Stimulated activated CD4-positive, alpha-beta T cell treated with anti-CD3 and anti-CD28 coated beads, Interleukin-2, amount 100 ng/mL, for 24 hours (primary cell): Measurements from ENCODE around the gene USP13.
"Not testable (repeated sequence)": the region's sequence is repeated elsewhere in the genome, so short reads cannot be mapped to it uniquely, and the experiment has no call there.

Experiments
- DNase-seq, 2 donors: peaks; one replicate each; pipeline ENCODE4 v3.0.0-alpha.2; 2020

USP13 gene, protein sequence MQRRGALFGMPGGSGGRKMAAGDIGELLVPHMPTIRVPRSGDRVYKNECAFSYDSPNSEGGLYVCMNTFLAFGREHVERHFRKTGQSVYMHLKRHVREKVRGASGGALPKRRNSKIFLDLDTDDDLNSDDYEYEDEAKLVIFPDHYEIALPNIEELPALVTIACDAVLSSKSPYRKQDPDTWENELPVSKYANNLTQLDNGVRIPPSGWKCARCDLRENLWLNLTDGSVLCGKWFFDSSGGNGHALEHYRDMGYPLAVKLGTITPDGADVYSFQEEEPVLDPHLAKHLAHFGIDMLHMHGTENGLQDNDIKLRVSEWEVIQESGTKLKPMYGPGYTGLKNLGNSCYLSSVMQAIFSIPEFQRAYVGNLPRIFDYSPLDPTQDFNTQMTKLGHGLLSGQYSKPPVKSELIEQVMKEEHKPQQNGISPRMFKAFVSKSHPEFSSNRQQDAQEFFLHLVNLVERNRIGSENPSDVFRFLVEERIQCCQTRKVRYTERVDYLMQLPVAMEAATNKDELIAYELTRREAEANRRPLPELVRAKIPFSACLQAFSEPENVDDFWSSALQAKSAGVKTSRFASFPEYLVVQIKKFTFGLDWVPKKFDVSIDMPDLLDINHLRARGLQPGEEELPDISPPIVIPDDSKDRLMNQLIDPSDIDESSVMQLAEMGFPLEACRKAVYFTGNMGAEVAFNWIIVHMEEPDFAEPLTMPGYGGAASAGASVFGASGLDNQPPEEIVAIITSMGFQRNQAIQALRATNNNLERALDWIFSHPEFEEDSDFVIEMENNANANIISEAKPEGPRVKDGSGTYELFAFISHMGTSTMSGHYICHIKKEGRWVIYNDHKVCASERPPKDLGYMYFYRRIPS

DNA sequence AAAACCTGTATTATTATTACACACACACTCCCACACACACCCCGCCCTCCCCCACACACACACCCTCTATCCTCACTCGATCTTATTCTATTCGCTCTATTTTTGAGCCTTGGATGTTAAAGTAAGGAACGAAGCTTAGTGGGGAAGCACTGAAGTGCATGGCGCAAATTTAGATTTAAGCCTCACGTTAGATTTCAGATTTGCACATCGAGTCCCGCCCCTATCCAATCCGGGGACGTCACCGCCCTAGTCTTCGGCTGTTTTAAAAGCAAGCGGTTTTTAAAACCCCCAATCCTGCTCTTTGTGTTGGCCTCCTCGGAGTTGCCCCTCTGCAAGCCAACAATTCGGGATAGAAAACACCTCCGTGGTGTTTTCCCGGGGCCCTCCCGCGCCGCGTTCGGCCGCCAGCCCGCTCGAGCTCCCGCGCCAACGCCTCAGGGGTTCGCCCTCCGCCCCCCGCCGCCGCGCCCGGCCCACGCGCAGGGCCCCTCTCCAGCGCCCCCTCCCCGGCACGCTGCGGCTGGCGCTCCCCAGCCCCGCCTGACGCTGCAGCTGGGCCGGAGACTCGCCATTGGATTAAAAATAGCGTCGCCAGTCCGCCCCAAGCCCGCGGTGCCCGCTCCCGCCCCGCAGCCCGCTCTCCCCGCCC lies at the start of gene USP13:
Gene USP13 (plus strand): TSS at position 594 of the 649 bp plus-strand sequence. CDS start 186 bp downstream, outside the sequence.
- peak; percentile 56 to 62 for DNase-seq

DNA sequence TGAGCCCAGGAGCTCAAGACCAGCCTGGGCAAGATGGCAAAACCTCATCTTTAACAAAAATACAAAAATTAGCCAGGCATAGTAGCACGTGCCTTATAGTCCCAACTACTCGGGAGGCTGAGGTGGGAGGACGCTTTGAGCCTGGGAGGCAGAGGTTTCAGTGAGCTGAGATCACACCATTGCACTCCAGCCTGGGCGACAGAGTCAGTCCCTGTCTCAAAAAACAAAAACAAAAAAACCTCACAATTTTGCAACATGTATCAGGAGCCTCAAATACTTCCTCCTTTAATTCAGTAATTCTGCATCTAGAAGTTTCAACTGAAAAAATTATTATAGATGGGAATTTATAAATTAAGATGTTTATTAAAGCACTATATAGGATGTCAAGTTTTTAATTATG lies 49.5 kb upstream of the USP13 start:
- DNase-seq: no peak

DNA sequence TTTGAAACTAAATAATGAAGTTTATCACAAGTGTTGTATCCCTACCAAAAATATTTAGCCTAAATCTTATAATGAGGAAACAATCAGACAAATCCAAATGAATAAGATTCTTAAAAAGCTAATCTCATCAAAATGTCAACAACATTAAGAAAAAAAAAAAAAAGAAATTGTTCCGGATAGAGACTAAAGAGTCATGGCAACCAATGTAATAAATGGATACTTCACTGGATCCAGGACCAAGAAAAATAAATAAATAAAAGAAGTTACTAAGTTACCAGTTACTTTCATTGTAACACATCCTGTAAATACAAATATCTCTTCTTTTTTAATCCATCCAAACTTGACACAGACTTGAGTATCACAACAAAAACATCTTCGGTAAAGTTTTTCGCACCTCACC lies 49.0 kb upstream of the USP13 start:
- DNase-seq: no peak

DNA sequence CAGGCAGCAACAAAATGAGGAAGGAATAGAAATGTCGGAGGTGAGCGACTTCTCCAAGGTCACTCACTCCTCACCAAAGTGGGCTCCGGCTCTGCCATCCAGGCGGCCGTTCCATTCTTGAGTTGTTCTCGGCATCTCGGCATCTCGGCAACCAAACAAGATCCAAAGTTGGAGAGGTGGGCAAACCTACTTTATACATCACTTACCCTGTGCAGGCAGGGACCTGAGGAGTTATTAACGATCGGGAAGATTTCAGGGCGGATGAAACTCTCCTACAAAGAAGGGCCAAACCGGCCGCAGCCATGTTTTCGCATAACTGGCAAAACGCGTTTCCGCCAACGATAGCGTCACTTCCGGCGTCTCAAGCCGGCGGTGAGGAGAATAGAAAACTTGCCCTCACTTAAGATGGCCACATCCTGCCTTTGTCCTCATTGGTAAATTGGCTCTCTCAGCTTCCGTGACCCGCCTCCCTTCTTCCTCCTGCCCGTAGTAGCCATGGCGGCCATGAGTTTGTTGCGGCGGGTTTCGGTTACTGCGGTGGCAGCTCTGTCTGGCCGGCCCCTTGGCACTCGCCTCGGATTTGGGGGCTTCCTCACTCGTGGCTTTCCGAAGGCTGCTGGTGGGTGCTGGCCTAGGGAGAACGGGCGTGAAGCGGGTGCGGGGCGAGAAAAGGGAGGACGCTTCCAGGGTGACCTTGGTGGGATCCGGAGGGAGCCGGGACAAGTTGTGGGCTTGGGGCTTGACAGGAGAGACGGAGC lies 48.3 kb upstream of the USP13 start, which contains the start of the genes MRPL47 and NDUFB5:
Gene MRPL47 (minus strand): TSS at position 318 of the 758 bp plus-strand sequence. CDS start 14 bp downstream, at position 304.
Gene NDUFB5 (plus strand): TSS at position 474 of the 758 bp plus-strand sequence. CDS start 22 bp downstream, at position 496.
- DNase-seq: peak; percentile 91 to 92

DNA sequence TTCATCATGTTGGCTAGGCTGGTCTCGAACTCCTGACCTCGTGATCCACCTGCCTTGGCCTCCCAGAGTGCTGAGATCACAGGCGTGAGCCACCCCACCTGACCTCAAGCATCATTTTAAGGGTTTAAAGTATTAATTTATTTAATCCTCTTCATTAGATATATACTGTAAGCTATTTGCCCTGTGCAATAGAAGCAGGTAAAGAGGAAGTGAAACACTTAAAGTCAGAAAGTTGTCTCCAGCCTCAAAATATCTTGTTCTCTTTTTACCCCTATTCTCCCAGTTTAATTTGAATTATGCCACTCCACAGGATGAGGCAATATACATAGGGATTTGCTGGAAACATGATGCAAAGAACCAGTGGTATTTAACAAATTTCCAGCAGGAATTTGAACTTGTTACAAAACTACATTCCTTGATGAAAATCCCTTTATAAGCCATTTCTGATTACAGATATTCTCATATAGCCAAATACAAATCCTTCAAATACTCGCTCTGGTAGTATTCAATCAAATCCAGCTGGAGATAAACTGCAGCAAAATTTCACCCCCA lies 46.2 kb upstream of the USP13 start:
- no peak for DNase-seq

DNA sequence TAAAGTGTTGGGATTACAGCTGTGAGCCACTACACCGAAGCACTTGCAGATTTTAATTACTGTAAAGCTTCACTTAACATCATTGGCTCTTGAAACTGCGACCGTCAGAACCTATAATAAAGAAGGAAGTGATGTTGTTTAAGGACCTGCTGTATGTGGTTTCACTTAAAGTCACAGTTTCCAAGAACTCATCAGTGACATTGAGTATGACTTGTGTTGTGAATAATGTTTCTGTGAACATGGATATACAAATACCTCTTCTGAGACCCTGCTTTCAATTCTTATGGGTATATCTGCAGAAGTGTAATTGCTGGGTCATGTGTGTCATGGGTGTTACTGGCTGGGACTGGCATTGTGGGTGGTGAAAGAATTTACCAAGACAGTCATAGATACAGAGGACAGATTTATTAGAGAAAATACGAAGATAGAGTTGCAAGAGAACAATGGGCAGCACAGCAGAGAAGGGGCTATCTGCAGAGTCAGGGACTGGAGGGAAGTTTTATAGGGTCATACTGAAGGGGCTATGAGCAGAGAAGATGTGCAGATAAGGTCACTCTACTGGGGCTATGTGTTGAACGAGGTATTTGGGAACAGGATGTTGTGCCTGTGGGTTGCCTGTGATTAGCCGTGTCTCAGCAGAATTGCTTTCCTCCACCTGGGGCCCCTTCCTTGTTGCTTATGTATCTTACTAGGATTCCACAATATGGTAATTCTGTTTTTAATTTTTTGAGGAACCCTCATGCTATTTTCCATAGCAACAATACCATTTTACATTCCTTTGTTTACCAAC lies 43.7 kb upstream of the USP13 start:
- DNase-seq: peak in 1 of 2 donors; percentile 22

DNA sequence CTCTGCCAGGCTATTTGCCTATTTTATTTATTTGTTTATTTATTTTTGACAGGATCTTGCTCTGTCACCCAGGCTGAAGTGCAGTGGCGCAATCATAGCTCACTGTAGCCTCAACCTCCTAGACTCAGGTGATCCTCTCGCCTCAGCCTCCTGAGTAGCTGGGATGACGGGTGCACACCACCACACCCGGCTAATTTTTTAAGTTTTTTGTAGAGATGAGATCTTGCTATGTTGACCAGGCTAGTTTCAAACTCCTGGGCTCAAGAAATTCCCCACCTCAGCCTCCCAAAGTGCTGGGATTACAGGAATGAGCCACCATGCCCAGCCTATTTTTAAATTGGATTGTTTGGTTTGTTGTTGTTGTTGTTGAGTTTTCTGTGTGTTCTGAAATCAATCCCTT lies 42.8 kb upstream of the USP13 start:
- no peak for DNase-seq

DNA sequence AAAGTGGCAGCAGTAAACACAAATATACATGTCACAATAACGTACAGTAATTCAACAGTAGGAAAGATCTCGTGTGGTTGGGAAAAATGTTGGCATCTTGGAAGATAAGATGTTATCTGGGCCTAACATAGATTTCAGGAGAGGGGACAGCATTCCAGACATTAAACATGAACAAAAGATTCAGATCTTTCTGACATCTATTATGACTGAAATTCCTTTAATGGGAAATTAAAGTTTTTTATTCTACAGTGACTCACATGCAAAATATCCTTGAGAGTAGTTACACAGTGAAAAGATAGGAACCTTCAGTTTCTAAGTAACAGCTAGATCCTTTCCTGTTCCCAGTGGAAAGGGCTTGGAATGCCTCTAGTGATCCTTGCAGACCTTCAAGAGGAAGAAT lies 39.0 kb upstream of the USP13 start:
- no peak for DNase-seq

DNA sequence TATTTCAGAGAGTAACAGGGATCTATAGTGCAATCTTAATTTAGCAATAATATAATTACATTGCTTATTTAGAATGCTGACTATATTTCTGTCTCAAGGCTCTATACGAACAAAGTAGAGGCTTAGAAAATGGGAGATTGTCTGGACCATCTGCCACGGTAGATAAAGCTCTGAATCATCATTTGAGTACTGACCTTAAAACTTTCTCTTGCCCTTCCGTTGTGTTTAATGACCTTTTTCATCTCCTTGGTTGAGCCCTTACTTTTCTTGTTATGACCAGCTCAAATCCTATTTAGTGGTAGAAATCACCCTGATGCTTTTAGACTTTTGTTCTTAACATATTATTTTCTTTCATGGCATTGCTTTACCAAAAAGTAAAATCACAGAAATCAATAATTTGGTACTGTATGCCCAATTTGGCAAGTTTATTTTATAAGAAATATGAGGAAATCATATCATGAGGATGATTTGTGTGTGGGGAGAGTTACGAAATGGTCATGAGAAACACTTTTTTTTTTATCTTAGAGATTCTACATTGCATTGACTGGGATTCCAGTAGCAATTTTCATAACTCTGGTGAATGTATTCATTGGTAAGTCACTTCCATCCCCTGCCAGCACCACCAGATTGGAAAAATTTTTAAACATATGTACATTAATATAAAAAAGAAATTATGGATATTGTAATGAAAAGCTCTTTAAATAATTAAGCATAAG lies 37.2 kb upstream of the USP13 start:
- DNase-seq: no peak

DNA sequence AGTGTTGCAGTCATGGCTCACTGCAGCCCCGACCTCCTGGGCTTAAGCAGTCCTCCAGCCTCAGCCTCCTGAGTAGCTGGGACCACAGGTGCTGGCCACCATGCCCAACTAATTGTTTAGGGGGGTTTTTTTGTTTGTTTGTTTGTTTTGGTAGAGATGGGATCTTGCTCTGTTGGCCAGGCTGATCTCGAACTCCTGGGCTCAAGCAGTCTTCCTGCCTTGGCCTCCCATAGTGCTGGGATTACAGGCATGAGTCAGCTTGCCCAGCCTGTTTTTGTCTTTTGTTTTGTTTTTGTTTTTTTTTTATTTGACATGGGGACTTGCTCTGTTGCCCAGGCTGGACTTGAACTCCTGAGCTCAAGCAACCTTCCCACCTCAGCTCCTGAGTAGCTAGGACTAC lies 30.8 kb upstream of the USP13 start:
- no peak for DNase-seq

DNA sequence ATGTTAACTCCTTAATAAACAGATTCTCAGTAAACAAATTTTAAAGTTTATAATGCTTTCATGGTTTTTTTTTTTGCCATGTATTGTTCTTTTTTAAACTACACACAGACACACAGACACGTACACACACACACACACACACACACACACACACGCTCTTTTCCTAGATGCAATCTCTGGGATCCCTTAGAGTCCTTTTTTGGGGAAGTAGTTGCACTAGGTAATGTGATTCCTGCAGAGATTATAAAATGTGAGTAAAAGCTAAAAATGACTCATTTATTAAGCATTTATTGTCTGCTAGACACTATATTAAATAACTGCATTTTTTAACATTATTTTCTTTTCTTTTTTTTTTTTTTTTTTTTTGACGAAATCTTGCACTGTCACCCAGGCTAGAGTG lies 28.4 kb upstream of the USP13 start:
- DNase-seq: no peak

DNA sequence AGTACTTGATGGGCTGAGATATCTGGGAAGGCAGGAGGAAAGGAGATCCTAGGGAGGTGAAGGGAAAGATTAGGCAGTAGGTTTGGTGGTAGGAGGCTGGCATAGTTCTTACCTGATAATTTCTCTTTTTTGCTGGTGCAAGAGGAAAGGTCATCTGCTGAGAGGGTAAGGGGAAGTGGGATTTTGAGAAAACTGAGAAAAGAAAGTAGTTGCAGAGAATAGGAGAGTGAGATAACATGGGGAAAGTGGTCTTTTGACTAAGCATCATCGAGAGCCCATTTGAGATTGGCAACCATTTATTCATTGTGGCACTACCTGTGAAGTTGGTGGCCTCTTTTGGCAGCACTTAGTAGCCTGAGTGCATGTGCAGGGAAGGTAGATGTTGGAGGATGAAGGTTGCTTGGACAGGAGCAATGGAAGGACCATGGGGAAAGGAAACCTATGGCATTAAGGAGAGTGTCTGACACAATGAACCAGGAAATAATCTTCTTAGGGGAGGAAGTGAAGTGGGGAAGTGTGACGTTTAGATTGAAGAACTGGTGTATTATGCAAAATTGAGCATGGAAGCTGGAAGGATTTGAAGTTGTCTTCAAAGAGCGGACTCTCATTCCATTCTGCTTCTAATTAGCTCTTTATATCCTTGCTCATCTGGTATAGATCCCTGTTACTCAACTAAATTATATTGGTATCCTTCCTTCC lies 21.9 kb upstream of the USP13 start:
- DNase-seq: no peak

DNA sequence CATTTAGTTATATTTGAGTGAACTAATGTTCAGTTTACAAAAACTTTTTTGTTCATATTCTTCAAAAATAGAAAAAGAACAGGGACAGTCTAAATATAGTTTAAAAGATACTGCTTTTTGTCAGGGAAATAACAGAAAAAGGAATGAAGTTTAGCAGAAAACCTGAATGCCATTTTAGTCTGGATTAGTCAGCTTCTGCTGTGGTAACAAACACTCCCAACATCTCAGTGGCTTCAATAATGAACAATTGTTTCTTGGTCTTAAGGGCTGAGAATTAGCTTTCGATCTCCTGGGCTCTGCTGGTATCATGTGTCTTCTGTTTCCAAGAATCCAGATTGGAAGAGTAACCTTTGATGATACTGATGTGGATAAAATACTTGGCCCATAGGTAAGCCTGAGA lies 12.4 kb upstream of the USP13 start:
- DNase-seq: no peak

DNA sequence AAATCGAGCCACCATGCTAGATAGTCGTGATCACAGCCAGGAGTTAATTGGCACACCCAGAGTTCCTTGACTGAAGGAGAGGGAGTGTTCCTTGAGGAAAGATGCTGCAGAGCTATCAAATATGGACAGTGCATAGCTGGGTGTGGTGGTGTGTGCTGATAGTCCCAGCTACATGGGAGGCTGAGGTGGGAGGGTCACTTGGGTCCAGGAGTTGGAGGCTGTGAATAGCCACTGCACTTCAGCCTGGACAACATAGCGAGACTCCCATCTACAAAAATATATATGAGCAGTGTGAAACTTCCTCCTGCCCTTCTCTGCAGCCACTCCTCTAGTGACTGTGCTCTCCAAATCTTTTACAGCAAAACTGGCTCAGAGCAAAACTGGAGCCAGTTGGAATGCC lies 10.0 kb upstream of the USP13 start:
- DNase-seq: no peak

DNA sequence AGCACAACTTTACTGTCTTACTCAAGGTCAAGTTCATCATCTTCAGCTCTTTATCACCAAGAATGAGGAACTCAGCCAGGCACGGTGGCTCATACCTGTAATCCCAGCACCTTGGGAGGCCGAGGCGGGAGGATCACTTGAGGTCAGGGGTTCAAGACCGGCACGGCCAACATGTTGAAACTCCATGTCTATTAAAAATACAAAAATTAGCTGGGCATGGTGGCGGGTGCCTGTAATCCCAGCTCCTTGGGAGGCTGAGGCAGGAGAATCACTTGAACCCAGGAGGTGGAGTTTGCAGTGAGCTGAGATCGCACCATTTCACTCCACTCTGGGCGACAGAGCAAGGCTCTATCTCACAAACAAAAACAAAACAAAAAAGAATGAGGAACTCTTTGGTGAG lies 9.0 kb upstream of the USP13 start:
- DNase-seq: not testable (repeated sequence)

DNA sequence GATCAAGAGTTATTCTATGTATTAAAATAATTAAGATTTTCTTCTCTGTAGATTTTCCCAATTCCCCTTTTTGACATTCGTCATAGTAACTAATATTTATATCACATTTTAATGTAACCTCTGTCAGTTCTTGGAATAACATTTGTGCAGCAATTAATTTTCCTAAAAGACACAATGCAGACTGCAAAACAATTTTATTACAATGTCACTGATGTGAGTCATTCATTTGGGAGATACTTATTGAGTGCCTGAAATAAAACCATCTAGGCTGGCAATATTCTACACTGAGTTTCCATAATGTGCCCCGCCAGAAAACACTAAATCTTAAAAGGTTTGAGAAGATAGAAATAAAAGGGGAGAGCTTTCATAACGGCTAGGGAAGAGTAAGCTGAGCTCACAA lies 6.7 kb upstream of the USP13 start:
- no peak for DNase-seq

DNA sequence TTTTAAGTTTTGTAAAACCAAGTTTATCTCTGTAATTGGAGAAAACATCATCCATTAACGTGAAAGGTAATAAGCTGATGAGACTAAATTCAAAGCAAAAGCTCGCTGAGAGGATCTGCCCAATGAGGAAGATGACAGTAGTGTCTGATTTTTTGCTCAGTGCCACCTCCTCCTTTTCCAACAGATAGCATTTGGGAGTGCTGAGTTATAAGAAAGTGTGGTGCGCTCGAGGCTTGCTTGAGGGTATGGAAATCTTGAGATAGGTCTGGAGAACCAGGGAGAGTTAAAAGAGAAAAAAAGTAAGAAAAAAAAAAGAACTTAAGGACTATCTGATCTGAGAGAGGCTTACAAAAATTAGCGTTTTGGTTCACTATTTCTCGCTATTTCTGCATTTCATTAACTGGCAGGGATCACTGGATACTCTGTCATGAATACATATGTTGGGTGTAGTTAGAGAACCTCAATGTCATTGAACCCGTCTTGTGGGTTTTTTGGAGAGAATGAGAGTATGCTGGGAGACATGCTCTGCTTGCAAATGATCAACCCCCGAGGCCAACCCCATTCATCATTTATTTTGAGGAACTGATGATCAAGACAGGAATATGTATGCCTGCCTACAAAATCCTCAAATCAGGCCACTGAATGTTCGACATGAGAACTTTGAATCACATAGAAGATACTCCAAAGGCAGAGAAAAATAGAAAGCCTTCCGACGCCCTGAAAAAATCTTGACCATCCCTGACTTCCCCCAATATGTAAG lies 973 bp upstream of the USP13 start:
- no peak for DNase-seq

DNA sequence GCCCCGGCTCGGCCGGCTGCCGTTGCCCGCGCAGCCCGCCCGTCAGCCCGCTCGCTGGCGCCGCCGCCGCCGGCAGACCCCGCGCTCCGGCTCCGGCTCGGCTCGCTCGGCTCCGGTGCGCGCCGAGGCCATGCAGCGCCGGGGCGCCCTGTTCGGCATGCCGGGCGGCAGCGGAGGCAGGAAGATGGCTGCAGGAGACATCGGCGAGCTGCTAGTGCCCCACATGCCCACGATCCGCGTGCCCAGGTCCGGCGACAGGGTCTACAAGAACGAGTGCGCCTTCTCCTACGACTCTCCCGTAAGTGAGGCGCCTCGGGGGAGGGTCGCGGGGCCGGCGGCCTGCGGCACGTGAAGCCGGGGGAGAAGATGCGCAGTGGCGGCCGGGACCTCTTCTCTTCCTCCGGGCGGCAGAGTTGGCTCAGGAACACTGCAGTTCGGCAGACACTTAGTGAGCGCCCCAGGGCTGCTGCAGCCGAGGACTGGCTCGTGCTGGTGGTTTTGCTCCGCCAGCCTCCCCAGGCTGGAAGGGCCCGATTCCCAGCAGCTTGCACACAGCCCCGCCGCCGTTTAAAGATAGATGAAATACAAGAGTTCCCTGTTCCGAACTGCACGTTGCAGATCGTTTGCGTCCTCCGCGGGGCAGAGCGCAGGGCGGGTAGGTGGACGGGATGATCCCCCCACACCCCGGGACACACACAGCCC lies 407 bp downstream of the USP13 start:
- DNase-seq: peak; percentile 65 to 68

DNA sequence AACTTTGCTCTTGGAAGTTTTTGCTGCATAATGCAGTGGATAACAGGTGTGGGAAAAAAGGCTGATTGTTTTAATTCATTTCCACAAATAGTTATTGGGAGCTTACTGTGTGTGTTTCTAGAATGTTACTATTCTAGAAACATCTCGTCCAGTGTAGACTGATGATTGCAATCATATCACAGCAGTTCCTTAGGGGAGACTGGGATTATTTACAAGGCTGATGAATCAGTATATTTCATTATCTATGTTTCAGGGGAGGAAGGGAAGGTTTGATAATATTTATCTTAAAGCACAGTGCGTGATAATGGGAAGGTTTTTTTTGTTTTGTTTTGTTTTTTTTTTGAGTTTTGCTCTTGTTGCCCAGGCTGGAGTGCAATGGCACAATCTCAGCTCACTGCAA lies 2.4 kb downstream of the USP13 start:
- DNase-seq: no peak
